WERI-Rb-1 (cell line): ENCODE measurements around the gene ADAMTS2.

Source experiments
- DNase-seq: peaks from one replicate; pipeline ENCODE4 v3.0.0-alpha.2; 2020
- H3K27ac ChIP-seq: fragments of 250-450 bp; sonication (Bioruptor Pico); 2 replicates; pipeline ENCODE4 v1.5.1; 2020; ENCODE audit warnings: mild to moderate bottlenecking, moderate library complexity
- H3K27me3 ChIP-seq: fragments of 250-450 bp; sonication (Bioruptor Pico); 2 replicates; pipeline ENCODE4 v1.5.1; 2021; ENCODE audit warnings: mild to moderate bottlenecking, low read depth, moderate library complexity; ENCODE audit not compliant: insufficient read depth, severe bottlenecking
- H3K36me3 ChIP-seq: fragments of 250-450 bp; sonication (Bioruptor Pico); 2 replicates; pipeline ENCODE4 v1.5.1; 2020; ENCODE audit warnings: mild to moderate bottlenecking, moderate library complexity
- H3K4me3 ChIP-seq: 2 replicates; pipeline ENCODE4 v1.5.1; 2011; ENCODE audit warnings: low read depth, mild to moderate bottlenecking, control low read depth, low read length
- H3K9me3 ChIP-seq: fragments of 250-450 bp; sonication (Bioruptor Pico); 2 replicates; pipeline ENCODE4 v1.5.1; 2021; ENCODE audit warnings: mild to moderate bottlenecking, moderate library complexity; ENCODE audit not compliant: severe bottlenecking
- TF ChIP-seq, protein P1 (sequence below): IDR thresholded peaks from 2 replicates; pipeline ENCODE4 v1.5.1; 2011; ENCODE audit warnings: low read depth, mild to moderate bottlenecking, control low read depth, inconsistent platforms, low read length

The ADAMTS2 gene

DNA sequence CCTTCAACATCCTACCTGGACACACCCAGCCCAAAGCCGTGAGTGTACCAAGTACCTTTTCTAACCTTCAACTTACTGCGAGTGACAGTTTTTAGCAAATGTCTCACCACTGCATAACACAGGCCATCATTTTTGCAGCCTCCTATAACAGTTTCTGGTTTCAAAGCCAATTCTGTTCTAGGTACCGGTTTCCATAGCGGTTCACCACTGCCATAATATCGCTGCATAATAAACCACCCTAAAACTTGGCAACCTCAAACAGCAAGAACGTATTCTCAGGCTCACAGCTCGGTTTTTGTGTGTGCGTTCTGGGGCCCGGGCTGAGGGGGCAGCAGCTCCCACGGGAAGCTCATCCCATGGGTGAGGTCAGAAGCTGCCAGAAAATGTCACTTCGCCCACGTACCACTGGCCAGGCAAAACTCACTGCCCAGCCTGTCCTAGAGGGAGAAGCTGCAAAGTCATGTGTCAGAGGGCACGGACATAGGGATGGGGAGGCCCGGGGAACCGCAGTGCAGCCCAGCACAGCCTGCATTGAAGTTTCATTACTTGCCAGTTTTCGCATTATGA lies 15.9 kb upstream of the ADAMTS2 start:
- Histone ChIP-seq H3K27ac (no peak overlapping the region), H3K9me3 (no peaks in the 10 kb centered on the region), H3K27me3 (no peaks in the 10 kb centered on the region), H3K4me3 (no peak overlapping the region), H3K36me3 (no peaks in the 10 kb centered on the region)
- no peak for DNase-seq
- TF ChIP-seq, protein P1, sequence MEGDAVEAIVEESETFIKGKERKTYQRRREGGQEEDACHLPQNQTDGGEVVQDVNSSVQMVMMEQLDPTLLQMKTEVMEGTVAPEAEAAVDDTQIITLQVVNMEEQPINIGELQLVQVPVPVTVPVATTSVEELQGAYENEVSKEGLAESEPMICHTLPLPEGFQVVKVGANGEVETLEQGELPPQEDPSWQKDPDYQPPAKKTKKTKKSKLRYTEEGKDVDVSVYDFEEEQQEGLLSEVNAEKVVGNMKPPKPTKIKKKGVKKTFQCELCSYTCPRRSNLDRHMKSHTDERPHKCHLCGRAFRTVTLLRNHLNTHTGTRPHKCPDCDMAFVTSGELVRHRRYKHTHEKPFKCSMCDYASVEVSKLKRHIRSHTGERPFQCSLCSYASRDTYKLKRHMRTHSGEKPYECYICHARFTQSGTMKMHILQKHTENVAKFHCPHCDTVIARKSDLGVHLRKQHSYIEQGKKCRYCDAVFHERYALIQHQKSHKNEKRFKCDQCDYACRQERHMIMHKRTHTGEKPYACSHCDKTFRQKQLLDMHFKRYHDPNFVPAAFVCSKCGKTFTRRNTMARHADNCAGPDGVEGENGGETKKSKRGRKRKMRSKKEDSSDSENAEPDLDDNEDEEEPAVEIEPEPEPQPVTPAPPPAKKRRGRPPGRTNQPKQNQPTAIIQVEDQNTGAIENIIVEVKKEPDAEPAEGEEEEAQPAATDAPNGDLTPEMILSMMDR, result no peak

DNA sequence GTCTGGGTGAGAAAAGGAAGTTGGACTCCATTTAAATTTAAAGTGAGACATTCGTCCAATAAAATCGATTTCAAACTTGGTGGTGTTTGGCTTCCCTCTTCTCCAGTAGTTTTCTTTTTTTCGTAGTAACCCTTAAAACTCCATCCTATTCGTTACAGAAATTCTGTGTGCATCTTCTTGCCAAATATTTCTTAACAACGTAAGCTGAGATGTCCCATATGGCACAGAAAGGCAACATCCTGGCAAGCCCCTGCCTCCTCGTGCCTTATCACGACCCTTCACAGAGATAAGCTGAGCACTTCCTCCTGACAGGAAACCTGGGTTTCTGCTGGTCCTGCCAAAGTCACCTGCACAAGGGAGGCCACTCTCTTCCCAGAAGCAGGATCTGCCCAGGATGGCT lies 11.8 kb upstream of the ADAMTS2 start:
- Histone ChIP-seq H3K4me3 (no peak overlapping the region), H3K27ac (no peak overlapping the region), H3K36me3 (no peaks in the 10 kb centered on the region), H3K9me3 (no peaks in the 10 kb centered on the region), H3K27me3 (no peaks in the 10 kb centered on the region)
- TF ChIP-seq, protein P1, result no peak
- no peak for DNase-seq

DNA sequence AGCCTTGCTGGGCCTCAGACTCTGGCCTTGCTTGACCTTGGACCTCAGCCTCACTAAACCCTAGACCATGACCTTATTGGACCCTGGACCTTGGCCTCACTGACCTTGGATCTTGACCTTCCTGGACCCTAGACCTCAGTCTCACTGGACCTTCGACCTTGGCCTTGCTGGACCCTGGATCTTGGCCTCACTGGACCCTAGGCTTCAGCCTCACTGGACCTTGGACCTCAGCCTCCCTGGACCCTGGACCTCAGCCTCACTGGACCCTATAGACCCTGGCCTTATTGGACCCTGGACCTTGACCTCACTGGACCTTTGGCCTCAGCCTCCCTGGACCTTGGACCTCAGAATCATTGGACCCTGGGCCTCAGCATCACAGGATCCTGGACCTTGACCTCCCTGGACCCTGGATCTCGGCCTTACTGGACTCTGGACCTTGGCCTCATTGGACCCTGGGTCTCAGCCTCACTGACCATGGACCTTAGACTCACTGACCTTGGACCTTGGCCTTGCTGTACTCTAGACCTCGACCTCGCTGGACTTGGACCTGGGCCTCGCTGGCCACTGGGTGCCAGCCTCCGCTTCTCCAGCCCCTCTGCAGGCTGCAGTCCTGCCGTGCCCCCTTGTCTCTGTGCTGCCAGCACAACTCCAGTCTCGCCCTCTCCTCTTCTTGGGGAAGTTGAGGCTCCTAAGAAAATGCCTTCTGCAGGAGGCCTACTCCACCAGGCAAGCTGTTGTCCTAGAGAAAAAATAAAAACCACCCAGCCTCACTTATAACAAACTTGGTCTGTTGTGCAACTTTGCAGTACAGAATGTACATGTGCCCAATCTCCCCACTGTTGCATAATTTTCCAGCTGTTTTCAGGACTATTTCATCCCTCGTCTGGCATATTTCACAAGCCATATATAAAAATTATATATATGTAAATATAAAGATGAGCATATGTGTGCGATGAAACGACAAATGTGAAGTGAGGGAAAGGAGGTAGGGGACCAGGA lies 11.0 kb upstream of the ADAMTS2 start:
- DNase-seq, result no peak
- Histone ChIP-seq H3K4me3 (no peak overlapping the region), H3K27ac (no peak overlapping the region), H3K27me3 (no peaks in the 10 kb centered on the region), H3K36me3 (no peaks in the 10 kb centered on the region), H3K9me3 (no peaks in the 10 kb centered on the region)
- TF ChIP-seq, protein P1, result no peak

DNA sequence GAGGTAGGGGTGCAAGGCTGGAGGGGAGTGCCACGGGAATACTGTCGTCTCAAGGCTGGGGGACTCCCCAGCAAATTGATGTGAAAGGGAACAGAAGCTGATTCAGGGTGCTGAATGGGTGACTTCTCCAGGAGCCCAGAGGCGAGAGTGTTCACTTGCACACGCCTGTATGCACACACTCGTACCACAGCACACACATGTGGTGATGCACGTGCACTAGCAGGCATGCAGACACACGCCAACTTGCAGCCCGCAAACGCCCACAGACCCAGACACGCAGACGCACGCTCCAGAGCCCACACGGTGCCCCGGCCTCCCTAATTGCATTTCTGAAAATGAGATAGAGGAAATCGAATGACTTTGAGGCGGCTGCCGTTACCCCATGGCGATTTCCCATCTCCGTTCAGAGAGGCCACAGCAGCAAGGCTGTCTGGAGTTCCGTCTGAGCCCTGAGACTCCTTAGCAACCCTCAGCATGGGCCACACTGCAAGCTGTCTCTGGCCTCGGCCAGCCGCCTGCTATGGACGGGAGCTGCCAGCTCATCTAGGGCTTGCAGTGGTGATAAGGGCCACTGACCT lies 9.1 kb upstream of the ADAMTS2 start:
- H3K27ac ChIP-seq, result no peak overlapping the region
- H3K36me3 ChIP-seq, result no peaks in the 10 kb centered on the region
- TF ChIP-seq, protein P1, result no peak
- H3K27me3 ChIP-seq, result no peaks in the 10 kb centered on the region
- DNase-seq, result no peak
- no peak overlapping the region for H3K4me3 ChIP-seq
- no peaks in the 10 kb centered on the region for H3K9me3 ChIP-seq

DNA sequence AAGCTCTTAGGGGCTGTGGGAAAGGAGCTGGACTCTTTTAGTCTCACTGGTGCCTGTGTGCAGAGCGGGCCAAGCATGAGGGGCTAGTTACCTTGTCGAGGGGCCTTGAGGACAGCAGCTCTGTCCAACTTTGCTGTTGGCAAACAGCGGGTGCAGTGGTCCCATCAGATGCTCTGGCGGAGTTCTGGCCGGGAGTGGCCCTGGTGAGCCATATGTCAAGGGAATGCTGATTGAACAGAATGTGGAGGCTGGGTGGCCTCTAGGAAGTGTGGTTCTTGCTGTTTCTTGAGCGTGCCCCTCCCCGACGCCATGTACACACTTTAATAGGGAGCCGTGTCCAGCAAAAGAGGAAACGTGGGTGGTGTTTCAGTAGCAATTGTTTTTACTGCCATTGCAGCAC lies 3.6 kb upstream of the ADAMTS2 start:
- Histone ChIP-seq H3K9me3 (no peaks in the 10 kb centered on the region), H3K4me3 (no peak overlapping the region), H3K36me3 (no peaks in the 10 kb centered on the region), H3K27me3 (peaks cover 13% of the 10 kb centered on the region), H3K27ac (no peak overlapping the region)
- no peak for DNase-seq
- TF ChIP-seq, protein P1, result no peak
